GM12875 (cell line): ENCODE data around the gene MED29.

ENCODE experiments used
- H3K4me3 ChIP-seq: one replicate; pipeline ENCODE4 v1.5.1; 2011; ENCODE audit warnings: low read depth, low read length, control low read depth
- CTCF ChIP-seq: IDR thresholded peaks from 2 replicates; pipeline ENCODE4 v1.5.1; 2011; ENCODE audit warnings: low read depth, mild to moderate bottlenecking, control low read depth, inconsistent platforms, low read length, moderate library complexity, borderline replicate concordance; ENCODE audit not compliant: insufficient read depth

The MED29 gene

DNA sequence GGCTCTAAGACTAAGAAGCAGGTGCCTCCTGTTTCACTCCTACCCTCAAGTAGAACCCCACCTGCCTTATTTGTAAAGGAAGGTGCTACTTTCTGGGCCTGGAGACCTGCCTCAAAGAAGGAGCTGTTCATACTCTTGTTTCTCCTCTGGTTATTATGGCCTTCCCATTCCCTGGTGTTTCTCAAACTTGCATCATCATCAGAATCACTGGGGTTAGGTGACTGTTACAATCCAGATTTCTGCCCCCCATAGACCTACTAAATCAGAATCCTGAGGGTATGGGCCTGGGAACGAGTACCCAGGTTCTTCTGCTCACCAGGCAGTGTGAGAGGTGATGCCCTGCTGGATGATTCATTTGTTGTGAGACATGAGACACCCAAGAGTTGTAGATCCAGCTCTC lies 30.6 kb upstream of the MED29 start:
- TF ChIP-seq CTCF, result no peak
- H3K4me3 ChIP-seq, result no peak overlapping the region

DNA sequence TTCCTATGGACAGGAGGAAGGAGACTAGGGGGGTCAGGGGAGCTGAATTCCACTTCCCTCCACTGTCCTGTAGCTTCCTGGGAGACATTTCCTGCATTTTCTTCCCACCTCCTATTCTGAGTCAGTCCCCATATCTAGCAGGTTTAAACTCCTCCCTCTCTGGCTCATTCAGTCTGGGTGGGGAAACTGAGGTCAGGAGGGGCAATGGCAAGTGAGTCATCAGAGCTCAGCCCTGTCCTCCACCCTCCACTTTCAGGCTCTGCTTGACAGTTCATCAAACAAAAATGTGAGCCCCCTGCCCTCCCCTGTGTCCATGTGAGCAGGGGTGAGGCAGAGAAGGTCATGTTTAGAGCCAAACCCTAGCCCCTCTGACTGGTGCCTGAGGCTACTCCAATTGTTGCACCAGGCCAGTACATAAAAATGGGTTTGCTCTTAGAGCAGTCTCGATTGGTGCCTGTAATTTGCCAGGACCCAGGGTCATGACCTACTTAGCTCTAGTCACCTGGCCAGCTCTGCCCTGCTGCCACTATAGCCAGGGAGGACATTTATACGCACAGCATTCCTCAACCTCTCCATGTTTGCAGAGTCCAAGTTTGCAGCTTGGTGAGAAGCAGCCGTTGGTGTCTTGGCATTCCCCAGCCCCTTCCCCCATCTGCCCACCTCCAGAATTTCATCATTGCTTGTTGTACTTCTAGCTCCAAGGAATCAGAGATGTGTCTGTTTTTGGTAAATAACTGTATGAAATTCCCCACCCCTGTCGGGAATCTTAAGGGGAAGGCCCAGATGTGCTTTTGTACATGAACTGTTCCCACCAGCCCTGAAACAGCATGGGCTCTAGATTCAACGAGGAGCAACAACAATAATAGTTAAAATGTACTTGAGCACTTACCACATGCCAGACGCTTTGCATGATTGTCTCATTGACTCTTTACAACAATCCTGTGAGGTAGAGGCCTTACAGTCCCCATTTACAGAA lies 28.2 kb upstream of the MED29 start:
- H3K4me3 ChIP-seq, result no peak overlapping the region
- TF ChIP-seq CTCF, result no peak

GRCh38 chr19:39363901-39364457 lies 27.2 kb upstream of the MED29 start:
- no peak overlapping the region for H3K4me3 ChIP-seq
- TF ChIP-seq CTCF, result no peak

GRCh38 chr19:39365531-39365930 lies 25.6 kb upstream of the MED29 start:
- no peak for TF ChIP-seq CTCF
- H3K4me3 ChIP-seq, result no peak overlapping the region

- no peak overlapping the region for H3K4me3 ChIP-seq
- no peak for TF ChIP-seq CTCF
Observed at GRCh38 chr19:39369200-39369599, 22.0 kb upstream of the MED29 start.

DNA sequence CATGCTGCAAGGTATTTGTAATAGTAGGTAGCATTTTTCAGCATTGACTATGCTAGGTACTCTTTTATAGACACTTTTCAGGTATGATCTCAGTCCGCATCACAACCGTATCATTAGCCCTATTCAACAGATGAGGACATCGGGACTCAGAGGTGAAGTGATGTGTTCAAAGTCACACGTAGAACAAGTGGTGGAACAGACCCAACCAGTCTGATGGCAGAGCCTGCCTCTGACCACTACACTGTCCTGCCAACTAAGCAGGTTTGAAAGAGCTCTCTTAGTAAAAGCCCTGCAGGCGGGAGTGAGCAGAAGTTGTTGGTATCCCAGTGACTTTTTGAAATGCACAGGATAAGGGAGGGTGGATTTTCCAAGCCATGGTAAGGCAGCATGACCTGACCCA lies 20.4 kb upstream of the MED29 start:
- no peak for TF ChIP-seq CTCF
- H3K4me3 ChIP-seq, result no peak overlapping the region
